ENCODE results near the gene JPT2. TPM values are rescaled to one million over a fixed set of nuclear protein-coding genes. Genes with fewer than 3 reads are reported as not detected.

JPT2 gene
- total RNA-seq, 1 donor from 2014 or later: 108 TPM

DNA sequence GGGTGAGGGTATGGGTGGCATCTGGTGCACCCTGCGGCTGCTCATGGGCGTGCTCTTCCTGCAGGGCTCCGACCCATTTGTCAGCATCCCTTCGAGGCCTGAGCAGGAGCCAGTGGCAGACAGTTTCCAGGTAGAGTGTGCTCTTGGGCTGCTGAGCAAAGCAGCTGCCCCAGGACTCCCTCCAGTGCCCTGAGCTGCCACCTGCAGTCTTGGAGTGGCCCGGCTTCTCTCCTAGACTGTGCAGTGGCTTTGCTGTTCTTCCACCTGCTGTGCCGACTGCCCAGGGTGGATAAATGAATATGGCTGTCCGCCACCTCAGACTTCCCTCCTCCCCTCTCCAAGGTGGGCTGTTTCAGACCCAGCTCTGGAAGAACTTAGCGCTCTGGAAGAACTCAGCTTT lies 10.8 kb upstream of the JPT2 start:
- DNase-seq (ENCODE audit: low read depth): no peak
- Histone ChIP-seq H3K36me3 (ENCODE audit: control insufficient read depth, insufficient read depth, low read length) (peaks cover 3% of the 10 kb centered on the region), H3K4me3 (ENCODE audit: low read depth, low read length) (no peak overlapping the region), H3K27me3 (ENCODE audit: control insufficient read depth, insufficient read depth, low read length) (no peaks in the 10 kb centered on the region)
- TF ChIP-seq, protein P1, sequence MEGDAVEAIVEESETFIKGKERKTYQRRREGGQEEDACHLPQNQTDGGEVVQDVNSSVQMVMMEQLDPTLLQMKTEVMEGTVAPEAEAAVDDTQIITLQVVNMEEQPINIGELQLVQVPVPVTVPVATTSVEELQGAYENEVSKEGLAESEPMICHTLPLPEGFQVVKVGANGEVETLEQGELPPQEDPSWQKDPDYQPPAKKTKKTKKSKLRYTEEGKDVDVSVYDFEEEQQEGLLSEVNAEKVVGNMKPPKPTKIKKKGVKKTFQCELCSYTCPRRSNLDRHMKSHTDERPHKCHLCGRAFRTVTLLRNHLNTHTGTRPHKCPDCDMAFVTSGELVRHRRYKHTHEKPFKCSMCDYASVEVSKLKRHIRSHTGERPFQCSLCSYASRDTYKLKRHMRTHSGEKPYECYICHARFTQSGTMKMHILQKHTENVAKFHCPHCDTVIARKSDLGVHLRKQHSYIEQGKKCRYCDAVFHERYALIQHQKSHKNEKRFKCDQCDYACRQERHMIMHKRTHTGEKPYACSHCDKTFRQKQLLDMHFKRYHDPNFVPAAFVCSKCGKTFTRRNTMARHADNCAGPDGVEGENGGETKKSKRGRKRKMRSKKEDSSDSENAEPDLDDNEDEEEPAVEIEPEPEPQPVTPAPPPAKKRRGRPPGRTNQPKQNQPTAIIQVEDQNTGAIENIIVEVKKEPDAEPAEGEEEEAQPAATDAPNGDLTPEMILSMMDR (IDR thresholded peaks at IDR 0.05; ENCODE audit: insufficient read depth, low read length, poor library complexity, severe bottlenecking): no peak

DNA sequence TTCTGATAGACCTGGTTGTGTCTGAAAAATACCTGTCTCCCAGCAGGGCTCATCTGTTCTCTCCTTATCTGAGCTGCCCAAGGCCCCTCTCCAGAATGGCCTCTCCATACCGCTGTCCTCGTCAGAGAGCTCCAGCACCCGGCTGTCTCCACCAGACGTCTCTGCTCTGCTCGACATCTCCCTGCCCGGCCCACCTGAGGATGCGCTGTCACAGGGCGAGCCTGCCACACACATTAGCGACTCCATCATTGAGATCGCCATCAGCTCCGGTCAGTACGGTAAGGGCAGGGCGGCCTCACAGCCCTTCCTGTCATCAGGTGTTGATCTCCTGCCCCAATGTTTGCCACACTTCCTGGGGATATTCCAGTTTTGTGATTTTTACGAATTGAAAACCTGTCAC lies 10.2 kb upstream of the JPT2 start:
- DNase-seq (ENCODE audit: low read depth): no peak
- Histone ChIP-seq H3K4me3 (ENCODE audit: low read depth, low read length) (no peak overlapping the region), H3K36me3 (ENCODE audit: control insufficient read depth, insufficient read depth, low read length) (peaks cover 3% of the 10 kb centered on the region), H3K27me3 (ENCODE audit: control insufficient read depth, insufficient read depth, low read length) (no peaks in the 10 kb centered on the region)
- TF ChIP-seq, protein P1 (IDR thresholded peaks at IDR 0.05; ENCODE audit: insufficient read depth, low read length, poor library complexity, severe bottlenecking): no peak

DNA sequence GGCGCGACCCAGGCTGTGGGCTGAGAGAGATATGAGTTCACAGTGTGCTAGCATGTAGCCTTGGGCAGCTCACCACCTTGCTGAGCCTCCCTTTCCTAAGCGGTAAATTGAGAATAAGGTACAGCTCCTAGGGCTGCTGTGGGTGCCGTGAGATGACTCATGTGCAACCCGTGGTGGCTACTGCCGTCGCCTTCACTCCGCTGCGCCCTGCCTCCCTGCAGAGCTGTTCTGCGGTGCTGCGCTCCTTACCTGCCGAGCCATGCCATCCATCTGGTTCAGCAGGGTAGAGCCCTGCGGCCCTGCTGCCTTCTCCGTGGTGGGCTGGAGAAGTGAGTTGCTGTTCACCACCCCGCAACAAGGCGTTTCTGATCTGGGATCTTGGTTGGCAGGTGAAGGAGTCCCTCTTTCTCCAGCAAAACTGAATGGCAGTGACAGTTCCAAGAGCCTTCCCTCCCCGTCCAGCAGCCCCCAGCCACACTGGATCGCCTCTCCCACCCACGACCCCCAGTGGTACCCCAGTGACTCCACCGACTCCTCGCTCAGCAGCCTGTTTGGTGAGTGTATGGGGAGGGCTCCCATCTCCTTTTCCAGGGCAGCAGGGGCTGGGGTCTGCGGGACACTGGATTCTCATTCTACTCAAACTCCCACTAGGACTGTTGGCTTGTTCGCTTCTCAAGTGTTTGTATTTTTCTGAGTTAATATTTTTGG lies 9.3 kb upstream of the JPT2 start:
- TF ChIP-seq, protein P1 (IDR thresholded peaks at IDR 0.05; ENCODE audit: insufficient read depth, low read length, poor library complexity, severe bottlenecking): no peak
- Histone ChIP-seq H3K27me3 (ENCODE audit: control insufficient read depth, insufficient read depth, low read length) (no peaks in the 10 kb centered on the region), H3K36me3 (ENCODE audit: control insufficient read depth, insufficient read depth, low read length) (peaks cover 3% of the 10 kb centered on the region), H3K4me3 (ENCODE audit: low read depth, low read length) (no peak overlapping the region)
- DNase-seq (ENCODE audit: low read depth): no peak

DNA sequence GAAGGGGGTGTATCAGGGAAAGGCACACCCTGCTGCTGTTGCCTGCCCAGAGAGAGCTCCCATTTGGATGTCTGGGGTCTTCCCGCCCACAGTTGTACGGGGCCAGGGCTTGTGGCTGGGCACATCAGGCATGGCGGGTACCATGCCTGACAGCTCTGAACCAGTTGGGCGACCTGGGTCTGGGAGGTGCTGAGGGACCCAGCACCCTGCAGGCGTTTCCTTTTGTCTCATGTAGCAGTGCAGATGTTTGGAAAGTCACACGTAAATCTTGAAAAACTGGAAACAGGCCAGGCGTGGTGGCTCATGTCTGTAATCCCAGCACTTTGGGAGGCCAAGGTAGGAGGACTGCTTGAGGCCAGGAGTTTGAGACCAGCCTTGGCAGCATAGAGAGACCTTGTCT lies 8.4 kb upstream of the JPT2 start:
- peaks cover 3% of the 10 kb centered on the region for H3K36me3 ChIP-seq (ENCODE audit: control insufficient read depth, insufficient read depth, low read length)

DNA sequence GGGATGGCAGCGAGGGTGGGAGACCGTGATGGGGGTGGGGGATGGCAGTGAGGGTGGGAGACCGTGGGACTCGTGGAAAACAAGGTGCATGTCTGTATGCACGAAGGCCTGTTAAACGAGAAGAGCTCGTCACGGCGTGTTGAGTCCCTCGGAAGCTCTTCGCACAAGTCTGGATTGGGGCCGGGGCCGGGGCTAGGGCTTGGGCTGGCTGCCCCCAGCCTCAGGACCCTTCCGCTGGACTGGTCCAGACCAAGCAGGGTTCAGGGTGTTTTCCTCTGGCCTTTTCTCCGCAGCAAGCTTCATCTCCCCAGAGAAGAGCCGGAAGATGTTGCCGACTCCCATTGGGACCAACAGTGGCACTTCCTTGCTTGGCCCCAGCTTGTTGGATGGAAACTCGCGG lies 7.7 kb upstream of the JPT2 start:
- Histone ChIP-seq H3K4me3 (ENCODE audit: low read depth, low read length) (no peak overlapping the region), H3K27me3 (ENCODE audit: control insufficient read depth, insufficient read depth, low read length) (no peaks in the 10 kb centered on the region), H3K36me3 (ENCODE audit: control insufficient read depth, insufficient read depth, low read length) (peaks cover 3% of the 10 kb centered on the region)
- no peak for DNase-seq (ENCODE audit: low read depth)
- TF ChIP-seq, protein P1 (IDR thresholded peaks at IDR 0.05; ENCODE audit: insufficient read depth, low read length, poor library complexity, severe bottlenecking): no peak

More for the DNA sequence above, 8.4 kb upstream of the JPT2 start:
- TF ChIP-seq, protein P1 (IDR thresholded peaks at IDR 0.05; ENCODE audit: insufficient read depth, low read length, poor library complexity, severe bottlenecking): no peak
- no peak for DNase-seq (ENCODE audit: low read depth)
- H3K4me3 ChIP-seq (ENCODE audit: low read depth, low read length): no peak overlapping the region
- no peaks in the 10 kb centered on the region for H3K27me3 ChIP-seq (ENCODE audit: control insufficient read depth, insufficient read depth, low read length)

DNA sequence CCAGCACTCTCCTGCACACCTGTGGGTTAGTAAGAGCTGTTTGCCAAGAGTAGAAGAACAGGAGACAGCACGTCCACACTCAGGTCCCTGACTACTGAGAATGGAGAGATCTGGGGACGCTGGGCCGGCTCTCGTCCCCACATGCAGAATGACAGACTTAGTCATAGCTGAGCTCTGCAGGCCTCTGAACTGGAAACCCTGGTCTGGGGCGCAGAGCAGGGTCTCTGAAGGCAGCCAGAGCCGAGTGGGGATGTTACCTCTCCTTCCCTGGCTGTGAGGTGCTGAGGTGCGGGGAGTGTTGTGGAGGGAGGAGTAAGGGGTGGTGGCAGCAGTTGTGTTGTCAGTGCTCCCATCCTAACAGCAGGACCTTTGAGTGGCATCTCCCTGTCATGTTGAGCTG lies 7.2 kb upstream of the JPT2 start:
- no peak for DNase-seq (ENCODE audit: low read depth)
- Histone ChIP-seq H3K27me3 (ENCODE audit: control insufficient read depth, insufficient read depth, low read length) (no peaks in the 10 kb centered on the region), H3K4me3 (ENCODE audit: low read depth, low read length) (no peak overlapping the region), H3K36me3 (ENCODE audit: control insufficient read depth, insufficient read depth, low read length) (peaks cover 3% of the 10 kb centered on the region)
- TF ChIP-seq, protein P1 (IDR thresholded peaks at IDR 0.05; ENCODE audit: insufficient read depth, low read length, poor library complexity, severe bottlenecking): no peak
